Gastrocnemius medialis (tissue), 4 donors: ENCODE measurements around the gene SEC22C.

ENCODE experiments used
- CTCF ChIP-seq, 5 experiments: fragments of 450-650 bp in 3 of 5; fragments of 200-600 bp in 2 of 5; sonication (generic) in 2 of 5; IDR thresholded peaks in 4 of 5; conservative IDR thresholded peaks in 1 of 5; 1 replicate in 4 of 5; 2 replicates in 1 of 5; pipeline ENCODE4 v1.5.1; 2016 to 2019; ENCODE audit warnings: antibody characterized with exemption in 5 of 5, mild to moderate bottlenecking in 3 of 5, moderate library complexity in 3 of 5
- POLR2A ChIP-seq, 2 donors: fragments of 450-650 bp; IDR thresholded peaks; one replicate each; pipeline ENCODE4 v1.6.1; 2017; ENCODE audit warnings: antibody characterized with exemption in 2 of 2, mild to moderate bottlenecking in 2 of 2, moderate library complexity in 2 of 2

GRCh38 chr3:42500909-42501308 is 80.9 kb downstream of the SEC22C start:
- TF ChIP-seq POLR2A (IDR thresholded peaks at IDR 0.05), result no peak
- no peak for TF ChIP-seq CTCF (IDR thresholded peaks at IDR 0.05 in 4 of 5, conservative IDR thresholded peaks at IDR 0.05 in 1 of 5)
